Neural cell (in vitro differentiated cells): Measurements from ENCODE around the gene SLC35A4.
"Not testable (repeated sequence)": the region's sequence is repeated elsewhere in the genome, so short reads cannot be mapped to it uniquely, and the experiment has no call there.

Experiments used
- CTCF ChIP-seq: fragments of 450-650 bp; IDR thresholded peaks from 2 replicates; pipeline ENCODE4 v1.5.1; 2014; ENCODE audit warnings: antibody characterized with exemption, mild to moderate bottlenecking, moderate library complexity; ENCODE audit not compliant: poor library complexity, severe bottlenecking
- EP300 ChIP-seq: fragments of 450-650 bp; conservative IDR thresholded peaks from 2 replicates; pipeline ENCODE4 v1.6.1; 2014; ENCODE audit warnings: antibody characterized with exemption, mild to moderate bottlenecking, moderate library complexity; ENCODE audit not compliant: poor library complexity, severe bottlenecking
- EZH2 ChIP-seq: fragments of 200-600, 300-800 bp; shearing (Covaris generic), sonication (generic); IDR thresholded peaks from 2 replicates; pipeline ENCODE4 v1.6.1; 2014; ENCODE audit warnings: antibody characterized with exemption, low read length, borderline replicate concordance, mild to moderate bottlenecking; ENCODE audit not compliant: insufficient read depth, poor library complexity, severe bottlenecking
- POLR2AphosphoS5 ChIP-seq: IDR thresholded peaks from 2 replicates; pipeline ENCODE4 v1.6.1; 2012
- REST ChIP-seq: IDR thresholded peaks from 2 replicates; pipeline ENCODE4 v1.6.1; 2012; ENCODE audit warnings: borderline replicate concordance
- SMC3 ChIP-seq: fragments of 450-650 bp; conservative IDR thresholded peaks from 2 replicates; pipeline ENCODE4 v1.6.1; 2014; ENCODE audit warnings: antibody characterized with exemption, mild to moderate bottlenecking, moderate library complexity; ENCODE audit not compliant: poor library complexity
- TAF1 ChIP-seq: IDR thresholded peaks from 2 replicates; pipeline ENCODE4 v1.6.1; 2012; ENCODE audit warnings: low read depth

- not testable (repeated sequence) for TF ChIP-seq CTCF, EZH2, REST, EP300, TAF1, POLR2AphosphoS5, SMC3
Measured at GRCh38 chr5:140579188-140579747, 14.6 kb downstream of the SLC35A4 start.
